H1 (cell line): Measurements from ENCODE around the gene TRMT61A. TPM values are rescaled to one million over a fixed set of nuclear protein-coding genes. Genes with fewer than 3 reads are reported as not detected.

Experiments used
- CTCF ChIA-PET: fragments of 300-600 bp; sonication (Branson Sonifier 250); formaldehyde crosslinking; loops from one replicate; lab custom pipeline; 2021; ENCODE audit not compliant: partially characterized antibody; lab: Charles Lee
- POLR2A ChIA-PET: fragments of 300-600 bp; sonication (Branson Sonifier 250); formaldehyde crosslinking; loops from one replicate; lab custom pipeline; 2021; ENCODE audit warnings: inconsistent platforms; ENCODE audit not compliant: partially characterized antibody; lab: Charles Lee
- DNase-seq, 2 experiments: peaks; one replicate each; pipeline versions ENCODE4 v3.0.0 to v3.0.0-alpha.2; 2010 to 2022; ENCODE audit warnings: low spot score in 2 of 2, low read depth in 1 of 2, mixed read lengths in 1 of 2
- FAIRE-seq: peaks from 2 replicates; lab custom pipeline; 2011; peaks lifted over from hg19 to GRCh38; lab: Jason Lieb, UNC
- H2AFZ ChIP-seq: 2 replicates; pipeline ENCODE4 v1.8.1; 2012; ENCODE audit warnings: low read length, inconsistent platforms
- H2AK5ac ChIP-seq: 2 replicates; pipeline ENCODE4 v1.6.1; 2013; ENCODE audit warnings: low read depth, low read length
- H2BK120ac ChIP-seq: replicated peaks from 2 replicates; pipeline ENCODE3; 2013; ENCODE audit warnings: low read depth, low read length, inconsistent platforms
- H2BK12ac ChIP-seq: 2 replicates; pipeline ENCODE4 v1.6.1; 2013; ENCODE audit warnings: low read depth, low read length
- H2BK15ac ChIP-seq: 2 replicates; pipeline ENCODE4 v1.6.1; 2013; ENCODE audit warnings: low read length
- H2BK20ac ChIP-seq: 2 replicates; pipeline ENCODE4 v1.6.1; 2013; ENCODE audit warnings: low read length
- H2BK5ac ChIP-seq: 2 replicates; pipeline ENCODE4 v1.6.1; 2013; ENCODE audit warnings: low read depth, low read length
- H3K14ac ChIP-seq: 2 replicates; pipeline ENCODE4 v1.6.1; 2013; ENCODE audit warnings: inconsistent platforms; ENCODE audit not compliant: insufficient read length
- H3K18ac ChIP-seq: 2 replicates; pipeline ENCODE4 v1.6.1; 2013; ENCODE audit warnings: low read length; ENCODE audit errors: extremely low read depth
- H3K23ac ChIP-seq: 2 replicates; pipeline ENCODE4 v1.6.1; 2013; ENCODE audit warnings: inconsistent platforms; ENCODE audit not compliant: insufficient read length
- H3K23me2 ChIP-seq: 2 replicates; pipeline ENCODE4 v1.6.1; 2013; ENCODE audit warnings: low read depth, low read length
- H3K27ac ChIP-seq: 2 replicates; pipeline ENCODE4 v1.6.1; 2011; ENCODE audit warnings: low read depth, low read length, inconsistent platforms
- H3K27me3 ChIP-seq, 4 experiments: replicated peaks in 1 of 4; 1 replicate in 1 of 4; 2 replicates in 3 of 4; pipeline versions ENCODE4 v1.6.1 to v1.8.1; 2011 to 2013; ENCODE audit warnings: low read length in 3 of 4, mild to moderate bottlenecking in 3 of 4, inconsistent platforms in 2 of 4, mixed read lengths in 2 of 4, moderate library complexity in 1 of 4; ENCODE audit not compliant: control insufficient read depth in 3 of 4, insufficient read depth in 3 of 4; ENCODE audit errors: extremely low read depth in 1 of 4
- H3K36me3 ChIP-seq, 4 experiments: 2 replicates each; pipeline versions ENCODE4 v1.6.1 to v1.8.1; 2011 to 2013; ENCODE audit warnings: mild to moderate bottlenecking in 4 of 4, low read length in 3 of 4, moderate library complexity in 2 of 4, control low read depth in 1 of 4, inconsistent platforms in 1 of 4; ENCODE audit not compliant: insufficient read depth in 4 of 4, control insufficient read depth in 2 of 4
- H3K4ac ChIP-seq: replicated peaks from 2 replicates; pipeline ENCODE3; 2013; ENCODE audit warnings: low read length, low read depth, mixed read lengths, inconsistent platforms; ENCODE audit not compliant: insufficient read length
- H3K4me1 ChIP-seq, 4 experiments: replicated peaks in 1 of 4; 1 replicate in 1 of 4; 2 replicates in 3 of 4; pipeline versions ENCODE4 v1.6.1 to v1.8.1; 2011 to 2013; ENCODE audit warnings: low read length in 3 of 4, inconsistent platforms in 2 of 4, mixed read lengths in 1 of 4; ENCODE audit not compliant: insufficient read depth in 4 of 4, control insufficient read depth in 3 of 4
- H3K4me2 ChIP-seq, 2 experiments: 2 replicates each; pipeline versions ENCODE4 v1.6.1 to v1.8.1; 2011 to 2013; ENCODE audit warnings: low read depth in 2 of 2, low read length in 2 of 2, control low read depth in 1 of 2, inconsistent platforms in 1 of 2, mild to moderate bottlenecking in 1 of 2; ENCODE audit not compliant: insufficient read depth in 1 of 2
- H3K4me3 ChIP-seq, 4 experiments: fragments of 200-600, 300-600 bp in 1 of 4; sonication (generic), shearing (Covaris generic), sonication (Bioruptor Twin) in 1 of 4; 2 replicates each; pipeline versions ENCODE4 v1.5.1 to v1.8.1; 2011 to 2016; ENCODE audit warnings: low read length in 4 of 4, low read depth in 3 of 4, control low read depth in 2 of 4, inconsistent platforms in 2 of 4, mild to moderate bottlenecking in 2 of 4, mixed read lengths in 1 of 4, moderate library complexity in 1 of 4; ENCODE audit not compliant: insufficient read depth in 2 of 4; ENCODE audit errors: extremely low read depth in 1 of 4
- H3K56ac ChIP-seq: replicated peaks from 2 replicates; pipeline ENCODE3; 2013; ENCODE audit warnings: low read depth, mild to moderate bottlenecking, mixed read lengths, low read length, inconsistent platforms; ENCODE audit not compliant: insufficient read length
- H3K79me1 ChIP-seq: 2 replicates; pipeline ENCODE4 v1.6.1; 2013; ENCODE audit warnings: low read depth, low read length, control low read depth
- H3K79me2 ChIP-seq, 2 experiments: 2 replicates each; pipeline versions ENCODE4 v1.6.1 to v1.8.1; 2012 to 2013; ENCODE audit warnings: low read length in 2 of 2, mild to moderate bottlenecking in 2 of 2, inconsistent platforms in 1 of 2; ENCODE audit not compliant: insufficient read depth in 2 of 2, control insufficient read depth in 1 of 2
- H3K9ac ChIP-seq, 4 experiments: replicated peaks in 1 of 4; 1 replicate in 1 of 4; 2 replicates in 3 of 4; pipeline versions ENCODE4 v1.6.1 to v1.8.1; 2011 to 2013; ENCODE audit warnings: low read depth in 3 of 4, low read length in 3 of 4, control low read depth in 2 of 4, mild to moderate bottlenecking in 2 of 4, moderate library complexity in 2 of 4, inconsistent platforms in 1 of 4; ENCODE audit errors: extremely low read depth in 1 of 4
- H3K9me3 ChIP-seq, 2 experiments: 2 replicates each; pipeline versions ENCODE4 v1.6.1 to v1.8.1; 2012 to 2013; ENCODE audit warnings: mild to moderate bottlenecking in 2 of 2, moderate library complexity in 2 of 2, control low read depth in 1 of 2, inconsistent platforms in 1 of 2, low read depth in 1 of 2, low read length in 1 of 2, mixed read lengths in 1 of 2; ENCODE audit not compliant: insufficient read depth in 2 of 2
- H4K20me1 ChIP-seq, 2 experiments: replicated peaks in 1 of 2; 2 replicates each; pipeline versions ENCODE3 to v1.8.1; 2011 to 2013; ENCODE audit warnings: inconsistent platforms in 2 of 2, low read length in 2 of 2, mild to moderate bottlenecking in 1 of 2; ENCODE audit not compliant: insufficient read depth in 2 of 2, control insufficient read depth in 1 of 2
- H4K5ac ChIP-seq: 2 replicates; pipeline ENCODE4 v1.6.1; 2013; ENCODE audit warnings: low read length, low read depth, mixed read lengths, inconsistent platforms; ENCODE audit not compliant: insufficient read length
- H4K8ac ChIP-seq: 2 replicates; pipeline ENCODE4 v1.8.0; 2013; ENCODE audit warnings: mild to moderate bottlenecking, moderate library complexity, low read length, inconsistent platforms; ENCODE audit not compliant: insufficient read depth; ENCODE audit errors: extremely low read depth
- H4K91ac ChIP-seq: replicated peaks from 2 replicates; pipeline ENCODE3; 2013; ENCODE audit warnings: low read length, mixed read lengths, inconsistent platforms; ENCODE audit not compliant: insufficient read length
- BRCA1 ChIP-seq: IDR thresholded peaks from 2 replicates; pipeline ENCODE4 v1.6.1; 2012; ENCODE audit warnings: low read depth, low read length, improper control_type of control experiment
- MAFK ChIP-seq: IDR thresholded peaks from 2 replicates; pipeline ENCODE4 v1.6.1; 2012; ENCODE audit warnings: low read depth, mild to moderate bottlenecking, improper control_type of control experiment, low read length
- SAP30 ChIP-seq: fragments of 300-600 bp; sonication (generic); IDR thresholded peaks from 2 replicates; pipeline ENCODE4 v1.7.1; 2012; ENCODE audit warnings: low read length, moderate library complexity, mild to moderate bottlenecking, inconsistent platforms; ENCODE audit not compliant: insufficient read depth, insufficient replicate concordance
- SIX5 ChIP-seq: IDR thresholded peaks from 2 replicates; pipeline ENCODE4 v1.6.1; 2011; ENCODE audit warnings: mild to moderate bottlenecking, low read depth, low read length
- SUZ12 ChIP-seq: fragments of 200-600 bp; sonication (generic); IDR thresholded peaks from 2 replicates; pipeline ENCODE4 v1.6.1; 2012; ENCODE audit warnings: mild to moderate bottlenecking, inconsistent platforms, low read length, moderate library complexity, mixed read lengths
- TCF12 ChIP-seq: IDR thresholded peaks from 2 replicates; pipeline ENCODE4 v1.6.1; 2011; ENCODE audit warnings: low read depth, mild to moderate bottlenecking, low read length
- TEAD4 ChIP-seq: IDR thresholded peaks from 2 replicates; pipeline ENCODE4 v1.6.1; 2012; ENCODE audit warnings: low read depth, low read length, inconsistent platforms, mixed read lengths
- YY1 ChIP-seq: IDR thresholded peaks from 2 replicates; pipeline ENCODE4 v1.6.1; 2011; ENCODE audit warnings: low read depth, mild to moderate bottlenecking, low read length
- WGBS, 2 experiments: shearing (Covaris generic) in 1 of 2; methylation state at CpG; one replicate each; pipeline versions ENCODE4 v1.1.6 to v1.1.7; 2013 to 2015; ENCODE audit warnings: low lambda C conversion rate in 2 of 2, mixed read lengths in 2 of 2, inconsistent platforms in 1 of 2, low coverage in 1 of 2, missing lambda C conversion rate in 1 of 2; ENCODE audit not compliant: insufficient replicate concordance in 2 of 2, insufficient coverage in 1 of 2, insufficient read length in 1 of 2; ENCODE audit errors: extremely low coverage in 1 of 2, missing lambda C conversion rate in 1 of 2; 5-methylcytosine and 5-hydroxymethylcytosine counted together
- polyA plus RNA-seq, 7 experiments: library from polyadenylated mRNA; depleted of rRNA in 3 of 7; stranded (reverse) in 5 of 7; unstranded in 2 of 7; fragments of >200 nt in 5 of 7; fragments of 200-250 nt in 2 of 7; gene quantifications; 1 replicate in 5 of 7; 2 replicates in 1 of 7; 4 replicates in 1 of 7; pipeline versions ENCODE4 v1.2.1 to v1.2.3, GENCODE V29; 2011 to 2013; ENCODE audit warnings: missing spikeins in 2 of 7, mixed read lengths in 2 of 7
- total RNA-seq: library from RNA; stranded (reverse); fragmentation: NEBNext Ultra II Directional; extraction: Animal tissue kit (Norgen Biotek cat#: 25700); gene quantifications from 2 replicates; pipeline ENCODE4 v1.2.1, GENCODE V29; 2021
- TF ChIP-seq, protein P1 (sequence below): IDR thresholded peaks from 2 replicates; pipeline ENCODE4 v1.6.1; 2012; ENCODE audit warnings: inconsistent platforms
- TF ChIP-seq, protein P2 (sequence below), 3 experiments: IDR thresholded peaks; 1 replicate in 2 of 3; 2 replicates in 1 of 3; pipeline versions ENCODE4 v1.5.1 to v1.6.1; 2011; ENCODE audit warnings: low read length in 3 of 3, mild to moderate bottlenecking in 3 of 3, inconsistent platforms in 2 of 3, low read depth in 1 of 3, moderate library complexity in 1 of 3; ENCODE audit not compliant: insufficient read depth in 1 of 3; ENCODE audit errors: control extremely low read depth in 1 of 3

TRMT61A gene
- total and polyA plus RNA-seq, 2 of the 8 experiments (the other 6 are each of a cell fraction or from before 2014, with no cell fraction given) = 15.8 to 19.0 TPM

DNA sequence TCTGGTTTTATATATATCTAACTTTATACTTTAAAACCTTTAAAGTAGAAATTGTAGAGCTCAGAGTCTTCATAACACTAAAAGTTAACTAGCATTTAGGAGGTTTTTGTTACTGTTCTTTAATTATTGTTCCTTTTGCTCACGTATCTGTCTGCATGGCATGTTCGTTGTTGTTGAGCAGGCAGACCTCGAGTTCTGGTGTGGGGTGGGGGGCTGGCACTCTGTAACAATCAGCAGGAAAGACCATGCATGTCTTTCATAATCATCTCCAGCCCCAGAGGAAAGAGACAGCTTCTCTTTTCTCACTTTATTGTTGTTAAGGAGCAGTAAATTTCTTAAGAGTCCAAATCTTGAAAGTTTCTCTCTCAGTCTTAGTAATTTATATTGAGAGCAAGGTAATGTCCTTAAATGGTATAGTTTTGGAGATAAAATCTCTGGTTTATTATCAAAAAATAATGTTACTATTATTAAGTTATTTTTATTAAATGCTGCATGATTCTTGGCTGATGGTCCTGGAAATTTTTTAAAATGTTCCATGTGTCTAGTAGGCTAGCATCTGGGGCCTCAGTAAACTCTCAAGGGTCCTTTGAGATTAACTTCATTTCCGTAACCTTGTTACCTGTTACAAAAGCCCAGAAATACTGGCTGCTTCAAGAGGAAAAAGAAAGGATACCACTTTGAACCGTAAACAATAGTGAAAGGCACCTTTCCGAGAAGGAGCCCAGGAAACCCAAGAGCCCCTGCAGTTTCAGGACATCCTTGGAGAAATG lies 36.7 kb upstream of the TRMT61A start:
- H3K4me1 ChIP-seq = no peaks in the 10 kb centered on the region
- no peak overlapping the region for H3K18ac ChIP-seq
- no peak overlapping the region for H2BK20ac ChIP-seq
- no peak overlapping the region for H2BK12ac ChIP-seq
- H4K5ac ChIP-seq = no peak overlapping the region
- no peak overlapping the region for H2BK120ac ChIP-seq
- no peaks in the 10 kb centered on the region for H3K79me2 ChIP-seq
- H3K23ac ChIP-seq = no peak overlapping the region
- POLR2A ChIA-PET = interaction anchor here (1.1 kb wide), 1 partner anchor 30 kb away, joined by 4 read pairs; the partner anchor contains the start of gene CKB
- no peaks in the 10 kb centered on the region for H3K23me2 ChIP-seq
- 91% methylated on average over 6 of the region's 6 CpGs; no CpG with 5 or more reads in 1 of the 2 experiments for WGBS, 2 experiments
- H3K4ac ChIP-seq = no peak overlapping the region
- FAIRE-seq = no peak
- no peak overlapping the region for H3K56ac ChIP-seq
- H3K36me3 ChIP-seq = peaks cover 3 to 34% (median 15%) of the 10 kb centered on the region in 4 experiments; a peak in 6 of 8 replicates
- no peak overlapping the region for H2BK5ac ChIP-seq
- no peak overlapping the region for H4K8ac ChIP-seq
- H2BK15ac ChIP-seq = no peak overlapping the region
- H3K14ac ChIP-seq = no peak overlapping the region
- H3K79me1 ChIP-seq = no peaks in the 10 kb centered on the region; the same call in 1 of the 2 replicates
- H2AFZ ChIP-seq = no peak overlapping the region
- H3K9ac ChIP-seq = no peak overlapping the region
- no peak overlapping the region for H3K4me3 ChIP-seq
- no peaks in the 10 kb centered on the region for H3K27me3 ChIP-seq
- H3K27ac ChIP-seq = no peak overlapping the region
- H3K9me3 ChIP-seq = no peaks in the 10 kb centered on the region
- DNase-seq = no peak
- H4K20me1 ChIP-seq = peaks cover 0 to 5% of the 10 kb centered on the region in 2 experiments
- CTCF ChIA-PET = interaction anchor here (0.6 to 1.2 kb wide), 4 partner anchors 11 to 197 kb away, joined by 3 read pairs; no protein-coding TSS in a partner anchor
- no peak overlapping the region for H2AK5ac ChIP-seq
- H4K91ac ChIP-seq = no peak overlapping the region
- H3K4me2 ChIP-seq = no peak overlapping the region
- TF ChIP-seq TCF12 (no peak), BRCA1 (no peak), SIX5 (no peak), TEAD4 (no peak), SUZ12 (no peak), SAP30 (no peak), YY1 (no peak), MAFK (no peak)
- TF ChIP-seq, protein P1, sequence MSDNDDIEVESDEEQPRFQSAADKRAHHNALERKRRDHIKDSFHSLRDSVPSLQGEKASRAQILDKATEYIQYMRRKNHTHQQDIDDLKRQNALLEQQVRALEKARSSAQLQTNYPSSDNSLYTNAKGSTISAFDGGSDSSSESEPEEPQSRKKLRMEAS = no peak
- TF ChIP-seq, protein P2, sequence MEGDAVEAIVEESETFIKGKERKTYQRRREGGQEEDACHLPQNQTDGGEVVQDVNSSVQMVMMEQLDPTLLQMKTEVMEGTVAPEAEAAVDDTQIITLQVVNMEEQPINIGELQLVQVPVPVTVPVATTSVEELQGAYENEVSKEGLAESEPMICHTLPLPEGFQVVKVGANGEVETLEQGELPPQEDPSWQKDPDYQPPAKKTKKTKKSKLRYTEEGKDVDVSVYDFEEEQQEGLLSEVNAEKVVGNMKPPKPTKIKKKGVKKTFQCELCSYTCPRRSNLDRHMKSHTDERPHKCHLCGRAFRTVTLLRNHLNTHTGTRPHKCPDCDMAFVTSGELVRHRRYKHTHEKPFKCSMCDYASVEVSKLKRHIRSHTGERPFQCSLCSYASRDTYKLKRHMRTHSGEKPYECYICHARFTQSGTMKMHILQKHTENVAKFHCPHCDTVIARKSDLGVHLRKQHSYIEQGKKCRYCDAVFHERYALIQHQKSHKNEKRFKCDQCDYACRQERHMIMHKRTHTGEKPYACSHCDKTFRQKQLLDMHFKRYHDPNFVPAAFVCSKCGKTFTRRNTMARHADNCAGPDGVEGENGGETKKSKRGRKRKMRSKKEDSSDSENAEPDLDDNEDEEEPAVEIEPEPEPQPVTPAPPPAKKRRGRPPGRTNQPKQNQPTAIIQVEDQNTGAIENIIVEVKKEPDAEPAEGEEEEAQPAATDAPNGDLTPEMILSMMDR (IDR thresholded peaks at IDR 0.05; ENCODE audit: control extremely low read depth in 1 of 3, insufficient read depth in 1 of 3, low read depth in 1 of 3, low read length in 3 of 3) = no peak
